CMK (cell line): ENCODE measurements around the gene FAM163B.

Experiments used
- DNase-seq: peaks from one replicate; pipeline ENCODE4 v3.0.0-alpha.2; 2010; ENCODE audit warnings: low read depth

The FAM163B gene

DNA sequence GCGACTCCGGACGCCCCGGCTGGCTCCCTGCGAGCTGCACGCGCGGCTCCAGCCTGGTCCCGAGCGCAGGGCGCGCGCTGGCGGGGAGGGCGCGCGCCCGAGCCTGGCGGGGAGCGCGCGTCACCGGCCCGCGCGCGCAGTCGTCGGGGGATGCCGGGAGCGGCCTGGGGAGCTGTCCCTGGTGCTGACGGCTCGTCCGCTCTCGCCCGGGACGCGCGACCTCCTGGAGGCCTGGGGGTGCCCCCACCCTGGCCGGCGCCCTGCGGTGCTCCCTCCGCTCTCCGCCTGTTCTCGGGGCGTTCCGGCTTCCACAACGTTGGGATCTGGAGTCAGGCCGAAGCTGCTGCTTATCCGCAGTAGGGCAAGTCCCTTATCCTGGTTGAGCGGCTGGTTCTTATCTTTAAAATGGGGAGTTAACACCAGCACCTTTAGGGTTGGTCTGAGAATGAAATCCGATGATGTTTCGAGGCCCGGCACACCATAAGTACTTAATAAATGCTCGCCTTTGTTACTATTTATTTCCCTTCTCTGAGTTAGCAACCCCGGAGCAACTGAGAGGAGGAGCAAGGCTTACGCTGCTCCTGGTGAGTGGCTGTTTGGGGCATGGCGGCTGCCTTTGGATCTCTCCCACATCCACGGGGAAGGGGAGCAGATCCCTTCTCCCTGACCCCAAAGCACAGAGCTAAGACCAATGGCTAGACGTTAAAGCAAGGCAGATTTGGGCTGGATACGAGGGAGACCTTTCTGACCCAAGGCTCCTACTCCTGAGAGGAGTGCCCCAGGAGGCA, at the start of gene FAM163B:
TSS of gene FAM163B (minus strand) at position 79 of the 788 bp plus-strand sequence. CDS start 29,166 bp downstream, outside the sequence.
- DNase-seq = no peak

DNA sequence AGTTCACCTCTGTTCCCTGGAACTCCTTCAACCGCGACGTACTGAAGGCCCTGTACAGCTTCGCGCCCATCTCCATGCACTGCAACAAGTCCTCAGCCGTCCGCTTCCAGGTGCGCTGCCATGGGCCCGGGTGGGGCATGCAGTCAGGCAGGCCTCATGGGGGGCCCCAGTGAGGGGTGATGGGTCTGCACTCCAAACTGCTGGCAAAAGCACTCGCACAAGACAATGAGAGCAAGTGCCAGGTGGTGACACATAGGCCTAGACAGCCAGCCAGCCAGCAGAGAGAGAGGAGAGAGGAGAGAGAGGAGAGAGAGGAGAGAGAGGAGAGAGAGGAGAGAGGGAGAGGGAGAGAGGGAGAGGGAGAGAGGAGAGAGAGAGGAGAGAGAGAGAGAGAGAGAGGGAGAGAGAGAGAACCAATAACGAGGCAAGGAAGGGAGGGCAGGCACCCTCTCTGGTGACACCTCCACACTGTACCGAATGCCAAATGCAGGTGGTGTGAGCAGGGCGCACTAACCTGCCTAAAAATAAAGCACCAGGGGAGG, 48.0 kb upstream of the FAM163B start:
- no peak for DNase-seq

DNA sequence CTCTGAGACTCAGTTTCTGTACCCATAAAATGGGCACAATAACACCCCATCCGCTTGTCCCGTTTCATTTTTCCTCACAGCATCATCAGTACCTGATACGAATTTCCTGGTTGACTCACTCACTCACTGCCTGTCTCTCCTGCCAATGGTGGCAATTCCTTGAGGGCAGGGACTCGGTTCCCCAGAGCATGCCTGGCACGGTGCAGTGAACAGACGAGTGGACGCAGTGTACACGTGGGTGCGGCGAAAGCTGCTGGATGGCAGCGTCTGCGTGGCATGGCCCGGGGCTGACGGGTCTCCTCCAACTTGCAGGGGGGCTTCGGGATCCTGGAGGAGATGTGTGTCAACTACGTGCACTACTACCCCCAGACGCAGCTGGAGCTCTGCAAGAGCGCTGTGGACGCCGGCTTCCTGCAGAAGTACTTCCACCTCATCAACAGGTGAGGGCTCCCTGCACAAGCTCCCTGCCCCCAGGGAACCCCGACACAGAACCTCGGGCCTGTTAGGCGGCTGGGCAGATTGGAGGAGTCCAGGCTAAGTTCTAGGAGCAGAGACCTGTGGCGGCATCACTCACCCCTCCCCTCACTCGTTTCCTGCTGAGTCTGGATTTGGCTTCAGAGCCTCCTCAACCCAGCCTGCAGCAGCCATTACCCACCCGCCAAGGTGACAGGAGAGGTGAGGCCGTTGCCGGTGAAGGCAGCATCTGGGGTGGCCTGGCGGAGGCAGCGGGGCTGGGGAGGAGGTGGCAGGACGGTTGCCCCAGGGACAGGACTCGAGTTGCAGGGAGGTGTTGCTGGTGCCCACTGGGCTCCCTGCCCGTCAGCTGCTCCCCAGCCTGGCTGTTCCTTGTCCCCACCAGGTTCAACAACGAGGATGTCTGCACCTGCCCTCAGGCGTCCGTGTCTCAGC, 47.3 kb upstream of the FAM163B start:
- no peak for DNase-seq

DNA sequence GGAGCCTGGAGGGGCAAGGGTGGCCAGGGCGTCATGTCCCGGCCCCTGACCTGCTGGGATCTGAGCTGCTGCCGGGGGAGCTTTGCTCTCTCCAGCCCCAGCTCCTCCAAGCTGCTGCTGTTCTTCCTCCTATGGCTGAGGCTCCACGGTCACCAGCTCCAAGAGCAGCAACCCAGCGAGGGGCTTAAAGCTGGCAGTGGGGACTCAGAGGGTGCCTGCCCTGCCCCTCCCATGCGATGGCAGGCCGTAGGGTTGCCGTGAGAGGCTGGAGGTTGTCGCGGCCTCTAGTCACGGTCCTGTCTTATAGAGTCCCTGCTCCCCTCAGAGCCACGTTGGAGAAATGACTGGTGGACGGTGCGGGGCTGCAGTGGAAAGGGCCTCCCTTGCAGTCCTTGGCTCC, 46.5 kb upstream of the FAM163B start:
- DNase-seq = no peak

DNA sequence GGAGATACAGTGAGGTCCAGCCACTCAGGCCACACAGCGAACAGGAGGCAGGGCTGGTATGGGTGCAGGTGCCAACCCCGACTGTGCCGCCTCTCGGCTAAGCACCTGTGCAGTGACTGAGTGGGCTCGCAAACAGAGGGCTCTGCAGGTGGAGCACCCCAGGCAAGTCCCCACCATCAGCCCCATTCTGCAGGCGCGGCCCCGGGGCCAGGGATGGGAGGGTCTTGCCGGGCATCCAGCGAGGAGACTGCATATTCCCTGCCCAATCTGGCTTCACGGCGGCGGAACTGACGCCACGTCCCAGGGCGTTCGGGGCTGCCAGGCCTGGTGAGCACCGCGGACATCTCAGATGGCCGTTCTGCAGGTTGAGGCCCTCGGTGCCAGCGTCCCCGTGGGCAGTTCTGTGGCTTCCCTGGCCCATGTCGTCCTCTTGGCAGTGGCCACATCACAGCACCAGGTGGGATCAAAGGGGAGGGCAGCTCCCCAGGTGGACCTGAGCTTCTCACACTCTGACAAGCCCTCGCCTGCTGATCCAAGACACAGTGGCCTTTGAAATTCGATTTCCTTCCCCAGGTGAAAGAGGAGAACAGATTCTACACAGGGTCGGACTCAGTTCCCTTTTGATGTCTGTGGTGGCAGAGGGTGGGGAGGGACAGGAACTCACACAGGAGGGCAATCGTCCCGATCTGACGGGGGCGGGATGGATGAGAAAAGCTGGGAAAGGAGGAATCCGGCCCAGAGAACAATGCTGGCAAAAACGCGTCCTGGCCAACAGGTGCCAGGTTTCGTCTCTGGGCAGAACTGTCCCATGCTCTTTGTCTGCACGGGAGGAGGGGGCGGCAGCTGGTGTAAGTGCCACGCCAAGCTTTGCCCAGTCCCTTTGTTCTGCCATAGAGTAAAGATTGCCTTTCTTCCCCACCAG, 45.8 kb upstream of the FAM163B start:
- no peak for DNase-seq

DNA sequence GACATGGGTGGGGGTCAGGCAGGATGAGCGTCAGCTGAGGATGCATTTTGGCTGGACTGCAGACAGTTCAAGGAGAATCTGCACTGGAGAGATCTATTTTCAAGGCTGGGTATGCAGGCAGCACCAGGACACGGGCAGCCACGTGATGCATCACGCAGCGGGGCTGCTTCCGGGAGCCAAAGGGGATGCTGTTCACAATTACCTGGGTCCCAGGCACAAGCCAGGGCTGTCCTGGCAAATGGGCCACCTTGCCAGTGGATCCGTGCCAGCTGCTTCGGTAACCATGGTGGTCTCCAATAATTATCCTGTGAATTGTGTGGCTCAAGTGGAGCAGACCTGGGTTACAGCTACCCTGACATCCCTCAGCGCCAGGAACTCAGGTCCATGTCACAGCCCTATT, 44.4 kb upstream of the FAM163B start:
- no peak for DNase-seq

DNA sequence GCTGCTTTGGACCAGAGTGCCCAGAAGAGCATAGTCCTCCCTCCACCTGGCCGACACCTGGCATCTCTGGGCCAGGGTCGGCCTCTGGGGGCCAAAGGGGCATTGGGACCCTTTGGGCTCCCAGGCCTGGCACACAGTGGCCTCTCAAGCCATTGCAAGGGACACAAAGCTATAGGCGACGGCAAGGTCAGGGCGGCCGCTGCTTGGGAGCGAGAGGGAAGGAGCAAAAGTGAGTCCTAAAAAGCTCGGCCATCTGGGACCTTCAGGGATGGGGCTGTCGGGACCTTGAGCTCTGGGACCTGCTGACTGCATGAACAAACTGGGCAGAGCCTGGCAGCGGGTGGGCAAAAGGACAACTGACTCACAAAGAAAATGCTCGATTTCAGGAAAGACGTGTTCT, 40.8 kb upstream of the FAM163B start:
- no peak for DNase-seq

DNA sequence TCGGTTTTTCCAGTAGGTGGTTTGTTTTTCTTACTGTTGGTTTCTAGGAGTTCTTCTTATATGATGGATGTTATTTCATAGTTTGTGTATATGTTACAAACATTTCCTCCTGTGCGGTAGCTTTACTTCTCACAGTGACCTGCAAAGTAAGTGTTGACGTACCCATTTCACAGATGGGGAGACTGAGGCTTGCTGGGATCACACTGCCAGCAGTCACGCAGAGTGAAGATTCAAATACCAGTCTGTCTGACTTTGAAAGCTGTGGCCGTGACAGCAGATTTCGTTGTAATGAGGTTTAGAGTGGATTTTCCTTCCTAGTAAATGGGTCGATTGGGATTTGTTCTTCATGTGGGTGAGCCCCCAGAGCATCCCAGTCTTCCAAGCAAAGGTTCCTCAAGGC, 40.0 kb upstream of the FAM163B start:
- no peak for DNase-seq

DNA sequence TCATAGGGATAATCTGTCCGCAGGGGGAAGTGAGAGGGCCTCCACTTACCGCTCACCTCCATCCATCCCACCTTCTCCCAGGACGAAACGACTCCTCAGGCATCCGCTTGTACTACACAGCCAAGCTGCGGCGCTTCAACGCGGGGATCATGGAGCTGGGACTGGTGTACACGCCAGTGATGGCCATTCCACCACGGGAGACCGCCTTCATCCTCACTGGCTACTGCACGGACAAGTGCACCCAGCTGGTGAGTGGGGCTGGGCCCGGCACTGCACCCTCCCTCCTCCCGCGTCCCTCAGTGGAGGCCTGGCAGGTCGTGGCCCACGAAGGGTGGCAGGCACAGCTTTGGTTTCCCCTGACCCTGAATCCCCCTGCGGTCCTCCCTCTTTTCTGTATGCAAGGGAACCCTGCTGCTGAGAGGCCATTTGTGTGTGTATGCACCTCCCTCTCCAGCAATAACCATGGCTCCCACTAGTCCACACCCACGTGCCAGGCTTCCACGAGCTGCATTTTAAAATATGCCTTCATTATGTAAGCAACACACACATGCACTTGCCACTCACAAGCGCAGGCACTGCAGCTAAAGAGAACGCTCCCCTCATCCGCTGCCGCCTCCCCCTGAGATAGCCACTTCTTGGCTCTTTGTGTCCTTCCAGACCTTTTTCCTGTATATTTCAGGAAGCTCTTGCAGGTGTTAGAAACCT, 38.7 kb upstream of the FAM163B start:
- no peak for DNase-seq

DNA sequence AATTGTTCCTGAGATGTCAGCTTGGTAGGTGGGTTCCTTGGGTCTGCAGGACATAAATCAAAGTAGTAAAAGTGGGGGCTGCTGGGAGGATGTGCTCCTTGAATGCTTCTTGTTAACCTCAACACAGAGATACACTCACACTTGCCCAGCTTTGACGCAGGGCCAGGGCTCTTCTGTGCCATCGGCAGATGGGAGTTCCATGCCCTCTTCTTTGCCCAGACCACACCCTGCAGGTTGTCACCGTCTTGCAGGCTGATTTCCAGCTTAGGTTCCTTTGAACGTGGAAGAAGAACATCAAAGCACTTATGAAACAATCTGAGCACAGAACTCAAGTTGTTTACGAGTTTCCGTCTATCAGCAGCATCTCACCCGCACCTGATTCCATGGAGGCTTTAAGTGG, 38.0 kb upstream of the FAM163B start:
- no peak for DNase-seq

DNA sequence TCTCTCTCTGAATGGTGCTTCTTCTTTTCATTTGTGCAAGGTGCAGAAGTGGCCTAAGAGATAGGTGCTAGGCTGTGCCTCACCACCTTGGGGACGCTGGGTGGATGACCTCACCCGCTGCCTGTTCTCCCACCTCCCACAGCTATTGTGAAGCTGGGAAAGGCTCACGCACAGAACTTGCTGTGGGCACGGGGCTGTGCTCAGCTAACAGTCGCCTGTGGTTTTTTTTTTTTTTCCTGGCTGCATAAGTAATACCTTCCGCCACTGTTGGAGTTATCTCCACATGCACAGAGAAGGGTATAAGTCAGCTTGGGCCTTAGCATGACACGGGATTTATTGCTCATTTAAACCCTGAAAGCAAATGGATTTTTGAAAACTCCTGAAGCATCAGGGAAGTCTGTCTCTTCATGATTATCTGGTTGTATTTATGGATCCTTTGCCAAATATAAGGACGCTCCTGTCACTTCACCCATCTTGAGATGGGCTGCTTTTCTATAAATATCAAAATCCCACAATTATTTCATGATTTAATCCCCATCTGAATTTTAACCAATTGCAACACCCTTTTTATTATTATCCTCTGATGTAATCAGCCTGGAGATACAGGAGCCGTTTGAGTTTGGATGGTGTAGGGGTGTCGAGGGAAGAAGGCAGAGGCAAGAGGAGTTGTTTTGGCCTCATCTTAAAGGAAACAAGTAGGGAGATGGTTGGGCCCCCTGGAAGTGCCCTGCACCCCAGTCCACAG, 36.0 kb upstream of the FAM163B start:
- no peak for DNase-seq

DNA sequence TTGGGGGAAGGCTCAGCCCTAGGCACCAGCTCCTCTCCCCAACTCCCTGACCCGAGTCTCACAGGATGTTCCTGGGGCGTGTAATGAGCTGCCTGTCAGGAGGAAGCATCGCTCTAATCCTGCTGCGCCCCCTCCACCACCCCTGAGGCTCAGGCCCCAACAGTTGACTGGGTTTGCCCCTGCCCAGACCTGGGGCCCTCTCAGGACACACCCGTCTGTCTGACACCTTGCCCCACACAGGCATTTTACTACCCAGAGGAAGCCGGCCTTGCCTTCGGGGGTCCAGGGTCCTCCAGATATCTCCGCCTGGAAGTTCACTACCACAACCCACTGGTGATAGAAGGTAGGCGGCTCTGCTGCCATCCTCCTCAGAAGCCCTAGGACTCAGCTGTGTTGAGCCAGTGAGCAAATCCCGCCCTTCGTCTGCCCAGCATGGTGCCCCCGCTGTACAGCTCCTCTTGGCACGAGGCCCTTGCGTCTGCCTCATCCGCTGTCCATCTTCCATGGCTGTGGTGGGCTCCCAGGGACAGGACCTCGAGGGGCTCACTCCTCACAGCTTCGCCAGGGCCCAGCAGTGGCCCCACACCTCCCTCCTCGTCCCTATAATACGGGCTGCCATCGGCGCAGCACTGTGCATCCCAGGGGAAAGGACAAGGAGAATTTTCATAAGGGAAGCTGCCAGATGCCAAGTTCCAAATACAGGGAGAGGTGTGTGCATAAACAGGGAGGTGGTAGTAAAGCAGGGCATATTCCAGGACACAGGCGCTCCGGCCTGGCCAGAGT, 35.0 kb upstream of the FAM163B start:
- no peak for DNase-seq

DNA sequence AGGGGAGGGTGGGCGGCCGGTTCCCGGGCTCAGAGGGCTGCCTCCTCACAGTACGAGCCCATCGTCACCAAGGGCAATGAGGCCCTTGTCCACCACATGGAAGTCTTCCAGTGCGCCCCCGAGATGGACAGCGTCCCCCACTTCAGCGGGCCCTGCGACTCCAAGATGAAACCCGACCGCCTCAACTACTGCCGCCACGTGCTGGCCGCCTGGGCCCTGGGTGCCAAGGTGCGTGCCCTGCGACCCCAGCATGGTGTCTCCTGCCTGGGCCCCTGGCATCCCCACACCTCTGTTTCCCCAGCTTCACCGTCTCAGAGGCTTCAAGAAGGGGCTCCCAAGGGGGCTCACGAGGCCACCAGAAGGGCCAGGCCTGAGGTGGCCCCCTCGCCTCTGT, 34.2 kb upstream of the FAM163B start:
- DNase-seq = no peak

DNA sequence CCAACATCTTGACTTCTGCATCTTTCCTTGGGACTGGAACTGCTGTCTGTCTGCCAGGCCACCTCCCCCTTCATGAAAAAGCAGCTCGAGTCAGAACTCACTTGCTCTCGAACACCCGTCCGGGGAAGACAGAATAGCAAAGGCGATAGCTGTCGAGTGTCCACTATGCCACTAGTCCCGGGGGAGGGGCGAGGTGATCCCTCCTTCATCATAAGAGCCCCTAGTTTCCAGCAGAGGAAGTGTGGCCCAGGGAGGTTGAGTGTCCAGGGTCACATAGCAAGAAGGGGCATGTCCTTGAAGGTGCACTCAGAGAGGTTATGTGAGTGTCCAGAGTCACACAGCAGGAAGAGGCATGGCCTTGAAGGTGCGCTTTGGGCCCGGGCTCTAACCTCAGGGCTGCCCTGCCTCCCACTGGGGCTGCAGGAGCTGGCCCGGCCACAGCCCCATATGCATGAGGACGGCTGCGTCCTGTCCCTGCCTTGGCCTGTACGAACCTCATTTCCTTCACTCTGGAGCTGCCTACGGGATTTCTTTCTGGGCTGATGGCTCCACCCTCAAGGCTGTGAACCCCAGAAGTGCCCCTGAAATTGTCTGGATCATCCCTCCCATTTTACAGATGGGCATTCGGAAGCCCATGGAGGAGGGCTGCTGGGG, 33.6 kb upstream of the FAM163B start:
- no peak for DNase-seq

DNA sequence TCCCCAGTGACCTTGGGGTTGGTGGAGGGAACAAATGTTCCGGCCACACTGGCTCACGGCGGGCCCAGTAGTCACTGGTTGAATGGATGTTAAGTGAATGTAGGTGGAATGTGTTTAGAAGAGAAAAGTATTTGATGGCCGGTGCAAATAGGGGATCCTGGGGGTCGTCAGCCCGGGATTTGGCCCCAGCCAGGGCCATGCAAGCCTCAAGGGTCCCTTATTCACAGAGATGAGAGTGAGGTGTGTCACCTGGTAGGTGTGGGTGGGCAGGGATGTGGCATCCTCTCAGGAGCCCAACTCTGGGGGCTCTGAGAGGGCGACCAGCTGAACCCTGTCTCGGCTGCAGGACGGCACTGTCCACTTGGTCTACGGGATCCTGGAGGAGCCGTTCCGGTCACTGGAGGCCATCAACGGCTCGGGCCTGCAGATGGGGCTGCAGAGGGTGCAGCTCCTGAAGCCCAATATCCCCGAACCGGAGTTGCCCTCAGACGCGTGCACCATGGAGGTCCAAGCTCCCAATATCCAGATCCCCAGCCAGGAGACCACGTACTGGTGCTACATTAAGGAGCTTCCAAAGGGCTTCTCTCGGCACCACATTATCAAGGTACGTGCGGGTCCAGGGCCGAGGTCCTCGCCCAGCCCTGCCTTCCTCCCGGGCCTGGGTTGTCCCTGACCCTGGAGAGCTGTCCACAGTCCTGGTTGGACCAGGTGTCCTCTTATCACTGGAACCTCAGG, 32.8 kb upstream of the FAM163B start:
- DNase-seq = no peak

DNA sequence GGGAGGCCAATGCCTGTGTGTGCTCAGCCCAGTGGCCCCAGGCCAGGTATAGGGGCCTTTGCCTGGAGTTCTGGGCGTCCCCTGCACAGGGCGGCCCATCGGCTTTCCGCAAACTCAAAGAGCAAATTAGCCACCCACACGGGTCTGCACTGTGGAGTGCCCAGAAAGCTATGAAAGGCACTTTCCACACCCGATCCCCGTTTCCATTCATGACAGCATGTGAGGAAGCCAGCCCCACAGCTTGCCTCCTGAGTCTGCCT, 32.1 kb upstream of the FAM163B start:
- DNase-seq = no peak

DNA sequence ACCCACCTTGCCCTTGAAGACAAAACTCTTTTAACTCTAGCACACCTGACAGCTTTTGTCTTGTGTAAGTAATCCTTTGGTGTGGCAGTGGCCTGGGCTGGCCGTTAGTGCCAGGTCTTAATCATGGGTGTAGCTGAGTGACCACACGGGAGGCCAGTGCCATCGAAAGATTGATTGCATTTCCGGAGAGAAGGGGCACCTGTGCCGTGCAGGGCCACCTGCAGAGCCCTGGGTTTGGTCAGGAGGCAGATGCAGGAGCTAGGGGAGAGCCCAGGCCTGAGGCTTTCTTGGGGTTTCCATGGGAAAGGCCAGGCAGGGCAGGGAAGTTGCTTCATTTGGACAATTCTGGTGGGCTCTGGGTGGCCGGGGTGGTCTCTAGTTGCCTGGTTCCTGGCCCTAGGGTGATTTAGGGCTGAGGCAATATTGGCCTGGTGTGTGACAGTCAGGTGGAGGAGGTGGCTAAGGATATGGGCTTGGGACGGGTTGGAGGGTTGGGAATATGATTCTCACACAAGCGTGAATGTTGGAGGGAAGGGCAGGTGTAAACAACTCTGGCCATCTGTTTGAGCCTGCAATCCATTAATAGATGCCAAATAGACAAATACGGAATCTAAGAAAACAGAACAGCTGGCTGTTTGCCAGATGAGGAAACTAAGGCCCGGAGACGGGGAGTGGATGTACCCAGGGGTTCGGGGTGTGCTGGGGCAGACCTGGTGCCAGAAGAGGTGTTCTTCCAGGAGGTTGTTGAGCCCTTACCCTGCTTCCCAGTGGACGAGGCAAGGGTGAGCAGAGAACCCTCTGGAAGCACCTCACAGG, 31.6 kb upstream of the FAM163B start:
- no peak for DNase-seq

DNA sequence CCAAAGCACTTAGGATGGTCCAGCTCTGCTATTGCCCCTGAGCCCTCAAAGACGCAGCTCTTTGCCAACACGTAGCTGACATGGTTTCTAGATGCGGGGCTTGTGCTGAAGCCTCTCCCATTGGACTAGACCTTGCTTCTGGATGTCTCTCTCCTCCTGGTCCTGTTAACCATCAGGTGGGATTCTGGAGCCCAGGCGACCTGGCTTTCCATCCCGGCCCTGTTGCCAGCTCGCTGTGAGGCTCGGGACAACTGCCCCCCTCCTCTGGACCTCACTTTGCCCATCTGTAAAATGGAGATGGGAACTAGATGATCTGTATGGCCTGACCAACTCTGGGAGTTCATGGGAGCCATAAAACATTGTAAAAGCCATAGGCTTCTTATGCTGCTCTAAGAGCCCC, 31.0 kb upstream of the FAM163B start:
- no peak for DNase-seq
